NCI-H446 treated with DMSO at 0.1 percent for 48 hours (cell line): Measurements from ENCODE around the gene MGAT1.

ENCODE experiments used
- DNase-seq: peaks from one replicate; lab custom pipeline; 2025; lab: John Stamatoyannopoulos, UW

Gene MGAT1

DNA sequence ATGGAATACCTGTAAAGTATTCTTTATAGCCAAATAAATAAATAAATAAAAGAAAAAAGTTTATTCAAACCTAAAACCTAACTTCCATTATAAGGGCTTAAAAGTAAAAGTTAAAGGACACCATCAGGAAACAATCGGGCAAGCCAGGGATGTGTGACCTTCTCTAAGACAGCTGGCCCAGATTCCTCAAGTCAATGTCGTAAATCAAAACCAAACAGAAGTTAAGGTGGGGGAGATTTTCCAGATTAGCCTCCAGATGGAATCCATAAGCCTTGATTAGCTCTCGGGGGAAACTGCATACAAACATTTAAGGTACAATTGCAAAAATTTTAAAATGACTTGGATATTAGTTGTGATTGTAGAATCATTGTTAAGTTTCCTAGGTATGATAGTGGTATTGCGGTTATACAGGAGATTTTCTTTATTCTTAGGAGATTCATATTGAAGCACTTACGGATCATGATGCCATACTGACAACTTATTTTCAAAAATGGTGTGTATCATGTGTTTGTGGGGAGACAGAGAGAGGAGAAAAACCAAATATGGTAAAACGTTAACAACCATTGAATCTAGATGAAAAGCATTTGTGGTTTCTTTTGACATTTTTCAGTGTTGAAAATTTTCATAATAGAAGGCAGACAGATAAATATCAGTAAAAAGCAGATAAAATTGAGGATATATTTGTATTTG lies 21.5 kb upstream of the MGAT1 start:
- DNase-seq, result no peak

DNA sequence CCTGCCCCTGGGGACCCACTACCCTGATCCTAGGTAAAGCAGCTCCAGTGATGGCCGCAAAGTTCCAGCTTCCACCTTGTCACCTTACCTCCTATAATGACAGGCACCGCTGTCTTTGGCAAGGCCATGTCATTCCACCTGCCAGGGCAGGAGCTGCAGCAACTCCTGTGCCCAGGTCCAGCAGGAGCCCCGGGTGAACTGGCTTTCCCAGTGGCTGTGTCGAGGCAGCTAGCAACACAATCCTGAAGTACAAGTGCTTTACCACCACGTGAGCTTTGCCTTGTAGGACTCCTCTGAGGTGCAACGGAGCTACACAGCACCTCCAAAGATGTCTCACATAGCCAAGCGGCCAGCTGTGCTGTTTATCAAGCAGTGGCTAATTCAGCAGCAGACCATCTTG lies 20.7 kb upstream of the MGAT1 start:
- no peak for DNase-seq

DNA sequence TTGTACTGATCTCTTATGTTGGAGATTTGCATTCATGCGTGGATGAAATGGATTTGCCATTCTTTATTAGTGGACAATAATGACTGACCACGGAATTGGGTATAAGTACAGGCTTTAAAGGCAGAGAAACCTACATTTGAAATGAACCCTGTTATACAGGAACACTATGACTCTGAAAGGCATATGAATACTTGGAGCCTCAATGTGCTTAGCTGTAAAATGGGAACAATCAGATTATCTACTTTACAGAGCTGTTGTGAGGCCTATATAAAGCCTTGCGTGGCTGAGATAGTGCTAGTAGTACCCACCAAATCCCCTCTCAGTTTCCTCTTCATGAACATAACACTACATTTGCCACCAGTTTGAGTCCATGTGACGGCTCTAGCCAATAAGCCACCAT lies 18.9 kb upstream of the MGAT1 start:
- DNase-seq, result no peak

DNA sequence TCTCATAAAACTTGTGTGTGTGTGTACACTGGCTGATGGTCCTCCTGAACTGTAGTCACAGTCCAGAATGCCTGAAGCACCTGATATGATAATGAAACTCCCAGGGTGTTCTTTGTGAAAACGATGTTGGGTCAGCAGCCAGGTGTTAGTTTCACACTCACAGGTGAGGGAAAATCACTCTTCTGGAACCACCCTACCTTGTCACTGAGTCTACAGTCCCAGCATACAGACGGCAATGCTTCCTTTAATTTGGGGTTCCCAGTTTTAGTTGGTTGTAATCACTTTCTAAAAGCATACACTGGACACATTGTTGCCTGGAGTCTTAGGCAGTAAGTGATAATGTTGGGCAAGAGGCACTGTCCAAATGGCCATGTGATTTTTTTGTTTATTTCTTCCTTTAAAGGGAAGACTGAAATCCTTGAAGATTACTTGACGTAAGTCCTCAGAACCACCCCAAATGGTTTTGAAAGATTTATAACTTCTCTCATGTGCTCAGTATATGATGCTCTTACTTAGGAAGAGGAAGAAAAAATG lies 18.2 kb upstream of the MGAT1 start:
- no peak for DNase-seq

DNA sequence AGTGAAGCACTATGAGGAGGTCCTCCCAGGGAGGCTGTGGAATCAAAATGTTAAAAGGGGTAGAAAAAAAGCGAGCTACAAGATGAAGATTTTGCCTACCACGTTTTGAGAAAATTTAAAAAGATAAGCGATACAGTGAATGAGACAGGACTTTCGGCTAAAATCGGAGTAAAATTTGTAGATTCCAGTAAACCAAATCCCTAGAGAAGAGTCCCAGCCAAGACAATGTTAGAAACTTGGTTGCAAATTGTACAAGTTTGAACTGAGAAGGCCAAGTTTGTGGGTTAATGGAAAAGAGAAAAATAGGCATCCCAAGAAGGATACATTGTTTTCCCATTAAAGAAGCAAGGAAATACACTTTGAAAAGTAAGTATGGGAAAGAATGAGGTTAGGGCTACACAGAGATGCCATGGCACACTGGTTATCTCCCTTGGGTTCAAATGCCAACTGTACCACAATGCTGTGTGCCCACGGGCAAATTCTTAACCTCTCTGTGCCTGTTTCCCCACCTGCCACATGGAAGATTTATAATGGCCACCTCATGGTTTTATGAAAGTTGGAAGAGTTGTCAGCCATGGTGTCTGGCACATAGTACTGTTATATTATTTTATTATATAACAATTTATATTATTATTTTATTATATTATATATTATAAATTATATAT lies 16.2 kb upstream of the MGAT1 start:
- no peak for DNase-seq

DNA sequence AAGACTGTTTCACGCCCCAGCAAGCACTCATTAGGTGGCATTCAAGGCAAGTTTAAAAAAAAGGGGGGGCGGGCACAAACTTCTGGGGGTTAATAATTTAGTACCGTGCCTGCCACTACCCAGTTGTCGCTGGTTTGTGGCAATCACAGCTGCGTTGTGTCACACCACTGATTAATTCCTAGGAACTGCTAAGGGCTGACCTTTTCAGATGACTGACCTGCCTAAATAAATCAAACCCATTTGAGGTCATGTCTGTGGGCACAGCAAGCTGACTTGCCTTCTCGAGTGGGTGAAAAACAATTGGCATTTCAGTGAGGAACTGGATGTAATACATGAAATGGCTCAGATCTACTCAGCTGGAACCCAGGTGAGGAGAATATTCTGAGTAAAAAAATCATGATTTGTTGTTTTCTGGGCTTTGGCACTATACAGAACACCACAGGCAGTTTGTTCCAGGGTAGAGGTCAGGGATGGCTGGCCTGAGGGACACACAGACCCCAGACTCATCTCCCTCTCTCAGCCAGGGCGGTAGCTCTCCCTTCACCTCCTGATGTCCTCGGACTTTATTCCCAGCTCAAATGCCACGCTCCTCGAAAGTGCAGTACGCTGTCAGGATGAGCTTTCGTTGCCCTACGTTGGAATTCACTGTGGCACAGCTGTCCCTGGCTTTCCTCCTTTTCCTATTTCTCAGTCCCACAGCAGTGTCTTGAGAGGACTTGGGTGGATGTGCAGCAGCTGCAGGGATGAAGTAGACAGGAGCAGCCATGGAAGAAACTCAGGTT lies 15.5 kb upstream of the MGAT1 start:
- DNase-seq, result no peak

DNA sequence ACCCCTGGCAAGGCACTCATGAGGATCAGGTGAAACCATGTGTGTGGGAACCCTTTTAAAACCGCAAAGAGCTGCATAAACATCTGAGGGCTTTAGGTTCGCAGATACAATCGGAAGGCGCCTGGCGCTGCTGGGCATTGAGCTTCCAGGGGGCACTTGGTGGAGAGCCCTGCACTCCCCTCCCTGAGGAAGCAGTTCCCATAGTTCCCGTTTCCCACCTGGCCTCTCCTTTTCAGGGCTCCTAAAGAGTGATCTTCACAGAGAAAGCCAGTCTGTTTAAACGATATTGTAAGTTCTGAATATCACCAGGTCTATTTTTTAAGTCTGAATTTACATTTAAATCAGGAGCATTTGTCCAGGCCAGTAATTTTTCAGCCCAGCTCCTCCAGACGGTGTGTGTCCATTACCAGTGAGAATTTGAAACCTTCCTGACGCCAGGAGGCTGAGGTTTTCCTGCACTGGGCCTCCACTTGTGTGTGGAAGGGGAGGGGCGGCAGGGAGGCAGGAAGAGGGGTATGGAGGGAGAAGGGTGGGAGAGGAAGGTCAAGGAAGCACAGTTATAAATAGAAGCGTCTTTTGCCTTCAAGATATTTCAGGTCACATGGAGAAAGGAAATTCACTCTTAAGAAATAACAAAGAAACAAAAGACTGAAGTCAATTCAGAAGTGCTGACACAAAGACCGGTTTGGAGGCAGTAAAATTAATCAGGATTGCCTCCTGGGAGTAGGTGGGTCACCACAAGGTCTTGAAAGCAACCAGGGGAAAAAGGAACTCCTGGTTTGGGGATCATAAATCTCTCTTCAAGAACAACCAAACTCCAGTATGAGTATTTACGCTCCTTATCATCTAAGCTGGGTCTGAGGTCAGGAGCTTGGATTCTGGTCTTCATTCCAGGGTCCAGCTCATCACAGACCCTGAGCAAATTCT lies 14.3 kb upstream of the MGAT1 start:
- DNase-seq, result no peak

DNA sequence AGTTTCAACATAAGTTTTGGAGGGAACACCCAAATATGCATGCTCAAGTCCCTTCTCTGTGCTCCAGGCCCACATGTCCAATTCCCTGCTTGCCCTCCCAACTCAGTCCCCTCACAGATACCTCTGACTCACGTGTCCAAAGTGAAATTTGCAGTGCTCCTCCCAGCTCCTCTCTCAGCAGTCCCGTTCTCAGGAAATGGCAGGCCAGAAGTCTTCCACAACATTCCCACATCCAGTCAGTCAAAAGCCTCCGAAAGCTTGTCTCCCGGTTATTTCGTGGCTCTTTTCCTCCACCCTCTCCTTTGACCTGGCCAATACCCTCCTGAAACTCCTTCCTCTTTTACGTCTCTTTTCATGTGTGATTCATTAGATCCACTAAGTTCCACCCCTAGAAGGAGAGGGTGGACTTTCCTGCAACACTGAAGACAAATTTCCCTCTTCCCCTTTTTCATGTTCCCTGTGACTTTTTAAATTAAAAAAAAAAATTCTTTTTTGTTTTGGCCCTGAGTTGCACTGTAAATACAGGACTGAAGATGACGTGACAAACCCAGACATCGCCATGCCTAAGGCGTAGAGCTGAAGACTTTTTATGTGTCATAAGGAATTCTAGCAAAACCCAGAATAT lies 12.8 kb upstream of the MGAT1 start:
- no peak for DNase-seq

DNA sequence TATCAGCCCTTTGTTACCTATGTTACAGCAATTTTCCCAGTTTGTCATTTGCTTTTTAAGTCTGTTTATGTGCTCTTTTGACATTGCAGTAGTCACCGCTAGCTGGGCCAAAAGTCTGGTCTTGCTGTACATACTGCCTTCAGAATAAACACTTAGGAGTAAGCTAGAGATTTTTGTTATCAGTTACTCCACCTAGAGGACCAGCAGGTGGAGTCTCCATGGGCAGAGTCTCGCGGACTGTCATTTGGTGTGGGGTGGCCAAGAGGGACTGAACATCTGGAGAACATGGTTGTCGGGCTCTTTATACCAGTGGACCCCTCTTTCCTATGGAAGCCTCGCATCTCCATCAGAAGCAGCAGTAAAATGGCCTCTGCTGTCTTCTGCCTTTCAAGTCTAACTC lies 10.8 kb upstream of the MGAT1 start:
- no peak for DNase-seq

DNA sequence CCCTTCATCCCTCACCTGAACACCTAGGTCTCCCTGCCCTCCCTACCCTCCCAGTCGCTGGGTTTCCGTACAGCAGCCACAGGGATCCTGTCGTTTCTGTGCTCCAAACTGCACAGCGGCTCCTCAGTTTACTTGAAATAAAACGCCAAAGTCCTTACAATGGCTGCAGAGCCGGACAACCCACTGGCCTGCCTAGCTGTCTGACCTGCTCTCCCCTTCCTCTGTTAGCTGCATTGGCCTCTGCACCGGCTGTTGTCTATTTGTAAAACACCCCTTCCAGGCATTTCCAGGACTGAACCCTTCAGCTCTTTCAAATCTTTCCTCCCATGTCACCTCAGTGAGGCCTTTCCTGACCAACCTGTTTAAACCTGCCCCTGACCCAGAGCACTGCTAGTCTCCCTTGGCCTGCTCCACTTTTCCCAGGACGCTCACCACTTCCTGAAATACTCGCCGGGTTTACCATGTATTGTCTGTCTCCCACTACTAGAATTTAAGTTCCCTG lies 9.1 kb upstream of the MGAT1 start:
- no peak for DNase-seq

DNA sequence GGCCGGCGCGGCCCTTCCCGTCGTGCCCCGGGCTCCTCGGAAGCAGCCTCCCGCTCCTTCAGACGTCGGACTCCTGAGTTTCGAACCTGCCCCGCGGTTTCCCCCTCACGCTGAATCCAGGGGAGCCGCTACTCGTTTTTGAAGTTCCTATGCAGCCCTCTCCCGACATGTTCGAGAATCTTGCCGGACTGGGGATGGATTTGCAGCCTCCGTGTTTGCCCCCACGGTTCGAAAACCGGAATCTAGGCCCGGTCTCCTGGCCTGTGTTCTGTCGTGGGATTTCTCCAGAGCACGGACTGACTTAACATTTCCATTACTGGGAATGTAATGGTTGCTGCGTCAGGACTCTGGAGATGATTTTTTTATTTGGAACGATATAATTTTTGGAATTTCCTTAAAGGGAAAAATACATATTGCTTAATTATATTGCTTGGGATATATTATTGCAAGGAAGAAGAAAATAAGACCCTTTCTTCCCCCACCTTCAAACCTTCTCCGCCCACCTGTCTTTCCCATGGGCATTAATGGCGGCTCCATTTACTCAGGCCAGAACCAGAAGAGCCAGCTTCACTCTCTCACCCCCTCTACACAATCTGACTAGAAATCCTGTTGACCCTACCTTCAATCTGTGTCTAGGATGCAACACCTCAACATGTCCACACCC lies 8.5 kb upstream of the MGAT1 start:
- DNase-seq, result no peak

DNA sequence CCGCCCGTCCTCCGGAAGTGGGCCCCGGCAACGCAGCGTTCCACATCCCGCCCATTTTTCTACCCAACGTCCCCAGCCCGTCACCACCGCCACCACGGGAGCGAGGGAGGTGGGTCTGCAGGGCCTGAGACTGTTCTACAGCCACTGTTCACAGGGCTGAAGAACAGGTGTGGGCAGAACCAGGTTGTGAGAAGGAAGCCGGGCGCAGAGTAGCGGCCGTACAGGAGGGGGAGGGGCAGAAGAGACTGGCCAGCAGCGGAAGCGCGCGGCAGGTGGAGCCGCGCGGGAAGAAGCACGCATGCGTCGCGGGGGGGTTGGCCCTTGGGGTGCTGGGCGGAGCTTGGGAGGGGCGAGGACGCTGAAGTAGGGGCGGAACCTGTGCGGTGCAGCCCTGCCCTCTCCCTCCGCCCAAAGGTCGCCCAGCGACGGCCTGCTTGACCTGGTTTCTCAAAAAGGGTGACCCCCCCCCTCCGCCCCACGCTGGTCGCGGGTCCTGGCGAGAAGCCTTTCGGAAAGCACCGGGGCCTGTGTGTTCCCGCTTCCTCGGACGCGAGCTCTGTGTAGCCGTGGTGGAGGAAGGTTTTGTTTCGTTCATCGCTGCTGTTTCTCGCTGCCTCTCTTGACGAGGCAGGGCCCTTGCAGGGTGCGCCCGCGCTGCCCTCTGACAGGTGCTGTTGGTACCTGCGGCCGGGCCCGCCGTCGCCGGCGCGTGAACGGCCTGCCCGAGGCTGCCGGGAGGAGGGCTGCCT lies 7.8 kb upstream of the MGAT1 start:
- peak; percentile 80 for DNase-seq

DNA sequence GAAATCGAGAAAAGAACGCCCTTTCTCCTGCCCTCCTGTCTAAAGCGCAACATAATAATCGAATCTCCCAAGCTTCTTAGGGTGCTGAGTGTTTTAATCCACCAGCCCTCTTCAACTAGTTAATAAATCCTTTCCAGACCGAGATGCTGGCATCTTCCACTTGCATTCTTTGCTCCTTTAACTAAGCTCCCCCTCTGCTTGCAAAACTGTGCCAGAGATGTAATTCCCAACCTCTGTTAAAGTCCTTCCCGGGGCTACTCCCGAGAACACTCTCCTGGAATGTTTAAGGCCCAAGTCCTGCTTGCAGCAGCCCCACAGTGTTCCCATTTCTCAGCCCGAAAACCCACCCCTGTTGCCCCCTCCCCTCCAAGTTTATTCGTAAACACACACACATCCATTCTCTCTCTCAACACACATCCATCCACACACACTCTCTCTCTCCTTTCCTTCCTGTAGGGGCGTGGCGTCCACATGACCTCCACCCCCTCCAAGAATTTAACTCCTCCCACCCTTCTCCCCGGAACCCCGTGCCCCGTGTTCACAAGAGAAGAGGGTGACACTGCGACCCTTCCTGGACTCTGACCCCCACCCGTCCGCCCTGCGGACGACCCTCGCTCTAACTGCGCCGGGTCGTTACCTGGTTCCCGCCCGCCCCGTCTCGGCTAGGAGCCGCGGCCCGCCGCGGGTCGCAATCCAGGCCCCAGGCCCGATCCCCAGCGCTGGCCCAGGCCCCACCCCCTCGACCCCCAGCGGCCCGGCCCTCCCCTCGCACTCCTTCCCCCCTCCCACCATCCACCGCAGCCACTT lies 7.0 kb upstream of the MGAT1 start:
- DNase-seq, result peak; percentile 60

DNA sequence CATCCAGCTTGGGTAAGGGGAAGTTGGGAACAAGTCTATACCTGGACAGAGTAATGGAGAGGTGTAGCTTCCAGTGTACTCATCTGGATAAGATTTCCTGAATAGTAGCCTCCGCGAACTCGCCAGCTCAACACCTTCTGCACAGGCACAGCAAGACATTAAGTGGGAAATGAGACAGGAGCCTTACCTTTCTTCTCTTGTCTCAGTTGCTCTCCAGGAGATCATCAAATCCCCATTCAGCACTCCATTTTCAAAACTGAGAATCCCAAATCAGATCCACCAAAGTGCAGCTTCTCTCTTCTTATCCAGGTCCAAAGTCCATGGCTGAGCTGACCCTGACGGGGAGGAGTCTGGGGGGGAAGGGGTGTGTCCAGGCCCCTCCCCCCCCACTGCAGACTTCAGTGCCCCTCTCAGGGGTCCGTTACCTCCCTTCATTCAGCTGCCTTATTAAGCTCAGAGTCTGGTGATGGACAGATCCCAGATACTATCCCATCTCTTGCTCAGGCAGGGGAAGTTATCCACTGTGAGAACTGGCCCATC lies 5.9 kb upstream of the MGAT1 start:
- no peak for DNase-seq

DNA sequence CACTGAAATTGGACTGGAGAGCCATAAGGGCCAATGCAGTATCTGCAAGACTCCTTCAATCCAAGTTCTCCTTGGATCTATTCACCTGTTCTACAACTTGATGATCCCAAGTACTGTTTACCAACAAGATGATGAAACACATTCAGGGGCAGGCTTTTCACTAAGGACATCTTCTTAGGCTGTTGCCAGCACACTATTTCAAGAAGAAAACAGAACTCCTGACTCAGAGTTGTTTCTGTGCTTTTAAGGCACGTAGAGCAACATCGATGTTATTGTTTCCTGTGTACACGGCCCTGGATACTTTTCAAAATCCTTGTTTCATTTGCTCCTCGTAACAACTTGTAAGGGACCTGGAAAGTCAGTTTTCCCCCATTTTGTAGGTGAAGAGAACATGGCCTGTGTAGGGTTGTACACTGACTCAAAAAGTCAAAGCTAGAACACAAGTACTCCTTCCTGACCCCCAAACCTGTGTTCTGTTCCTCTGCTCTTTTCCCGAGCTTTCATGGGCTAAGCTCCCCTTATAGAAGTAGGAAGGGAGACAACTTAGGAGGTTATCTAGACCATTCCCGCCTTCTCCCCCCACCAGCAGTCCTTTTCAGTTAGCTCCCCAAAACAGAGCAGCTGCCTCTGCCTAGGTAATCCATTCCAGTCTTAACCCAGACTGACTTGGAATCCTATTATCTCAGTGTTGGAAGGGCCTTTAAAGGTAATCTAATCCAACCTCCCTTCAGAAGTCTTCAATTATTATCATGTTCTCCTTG lies 5.2 kb upstream of the MGAT1 start:
- no peak for DNase-seq

DNA sequence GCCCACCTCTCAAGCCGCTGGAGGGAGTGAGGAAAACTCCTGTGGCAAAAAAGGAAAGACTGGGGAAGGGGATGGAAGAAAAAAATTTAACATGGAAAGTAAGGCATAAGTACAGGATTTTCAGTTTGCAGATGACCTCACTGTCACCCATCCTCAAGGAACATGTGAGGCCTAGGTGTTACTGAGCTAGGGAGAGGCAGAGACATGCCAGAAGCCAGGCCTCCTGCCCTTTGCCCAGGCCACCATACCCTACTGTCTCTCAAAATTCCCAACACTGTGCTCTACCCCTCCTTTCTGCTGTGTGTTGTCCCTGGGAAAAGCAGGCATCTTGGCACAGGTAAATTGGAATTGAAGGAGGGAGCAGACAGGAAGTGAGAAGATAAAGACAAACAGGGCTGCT lies 4.4 kb upstream of the MGAT1 start:
- DNase-seq, result no peak

DNA sequence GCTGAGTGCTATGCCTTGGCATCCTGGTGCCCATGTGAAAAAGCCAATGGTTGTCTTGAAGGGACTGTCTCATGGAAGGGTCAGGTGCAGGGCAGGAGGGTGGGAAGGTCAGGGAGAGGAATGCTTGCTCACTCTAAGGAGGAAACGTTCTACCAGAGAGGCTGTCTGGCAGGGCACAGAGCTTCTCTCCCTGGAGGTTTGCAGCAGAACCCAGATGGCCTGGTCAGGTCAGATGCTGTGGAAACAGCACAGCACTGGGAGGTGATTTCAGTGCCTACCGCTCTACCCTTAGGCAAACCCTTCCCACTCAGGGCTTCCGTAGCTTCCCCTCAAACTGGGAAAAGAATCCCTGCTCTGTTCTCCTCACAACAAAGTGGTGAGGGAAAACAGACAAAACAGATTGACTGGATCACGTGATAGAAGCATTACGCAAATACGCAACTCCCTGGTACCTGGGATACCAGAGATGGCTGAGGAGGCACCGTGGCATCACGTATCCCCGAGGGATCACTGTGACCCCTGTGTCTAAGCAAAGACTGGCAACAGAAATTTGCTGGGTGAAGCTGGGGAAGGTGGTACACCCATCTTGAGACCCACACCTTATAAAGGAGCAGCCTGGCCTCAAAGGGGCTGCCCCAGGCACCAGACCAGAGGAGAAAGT lies 3.9 kb upstream of the MGAT1 start:
- DNase-seq, result no peak
